ENCODE data around the gene CNST.

DNA sequence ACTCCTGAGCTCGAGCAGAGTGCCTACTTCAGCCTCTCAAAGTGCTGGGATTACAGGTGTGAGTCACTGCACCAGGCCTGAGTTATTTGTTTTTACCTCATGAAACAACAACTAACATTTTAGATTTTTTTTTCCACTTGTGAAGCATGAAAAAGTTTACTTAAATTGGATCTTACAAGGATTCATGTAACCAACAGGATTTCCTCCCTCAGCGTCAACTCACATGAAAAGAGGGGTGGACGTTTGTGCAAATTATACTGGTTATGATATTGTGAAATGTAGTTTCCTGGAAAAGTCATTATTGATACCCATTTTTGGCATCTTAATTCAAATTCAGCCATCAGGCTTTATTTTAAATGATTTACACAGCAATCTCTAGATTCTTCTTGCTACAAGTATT is 6.5 kb downstream of the CNST start:
- TF ChIP-seq, protein P1, sequence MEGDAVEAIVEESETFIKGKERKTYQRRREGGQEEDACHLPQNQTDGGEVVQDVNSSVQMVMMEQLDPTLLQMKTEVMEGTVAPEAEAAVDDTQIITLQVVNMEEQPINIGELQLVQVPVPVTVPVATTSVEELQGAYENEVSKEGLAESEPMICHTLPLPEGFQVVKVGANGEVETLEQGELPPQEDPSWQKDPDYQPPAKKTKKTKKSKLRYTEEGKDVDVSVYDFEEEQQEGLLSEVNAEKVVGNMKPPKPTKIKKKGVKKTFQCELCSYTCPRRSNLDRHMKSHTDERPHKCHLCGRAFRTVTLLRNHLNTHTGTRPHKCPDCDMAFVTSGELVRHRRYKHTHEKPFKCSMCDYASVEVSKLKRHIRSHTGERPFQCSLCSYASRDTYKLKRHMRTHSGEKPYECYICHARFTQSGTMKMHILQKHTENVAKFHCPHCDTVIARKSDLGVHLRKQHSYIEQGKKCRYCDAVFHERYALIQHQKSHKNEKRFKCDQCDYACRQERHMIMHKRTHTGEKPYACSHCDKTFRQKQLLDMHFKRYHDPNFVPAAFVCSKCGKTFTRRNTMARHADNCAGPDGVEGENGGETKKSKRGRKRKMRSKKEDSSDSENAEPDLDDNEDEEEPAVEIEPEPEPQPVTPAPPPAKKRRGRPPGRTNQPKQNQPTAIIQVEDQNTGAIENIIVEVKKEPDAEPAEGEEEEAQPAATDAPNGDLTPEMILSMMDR (IDR thresholded peaks at IDR 0.05): no peak
- TF ChIP-seq POLR2A (IDR thresholded peaks at IDR 0.05): no peak

Measured in lower leg skin (tissue), 3 donors.